Fibroblast of gingiva (primary cell): ENCODE results near the gene GID8.

Experiments used
- DNase-seq: peaks from one replicate; pipeline ENCODE4 v3.0.0-alpha.2; 2011; ENCODE audit warnings: low read depth

The GID8 gene

GRCh38 chr20:62922451-62922921, 15.5 kb upstream of the GID8 start:
- DNase-seq: no peak

- DNase-seq: peak; percentile 71
These were observed 14.8 kb upstream of the GID8 start for GRCh38 chr20:62923059-62923668.

- no peak for DNase-seq
These were observed 14.1 kb upstream of the GID8 start for GRCh38 chr20:62923669-62924441.

GRCh38 chr20:62924442-62925075, 13.4 kb upstream of the GID8 start:
- peak; percentile 56 for DNase-seq

- no peak for DNase-seq
These were observed 12.9 kb upstream of the GID8 start for GRCh38 chr20:62925076-62925419.

GRCh38 chr20:62925420-62926228, 12.3 kb upstream of the GID8 start:
- no peak for DNase-seq

- DNase-seq: peak; percentile 77
These were observed 11.5 kb upstream of the GID8 start, which contains the start of gene DIDO1 for GRCh38 chr20:62926229-62927127. Gene DIDO1 (minus strand): TSS chr20:62926505.

GRCh38 chr20:62927128-62927705, 10.7 kb upstream of the GID8 start:
- DNase-seq: no peak

- DNase-seq: no peak
These were observed 9.6 kb upstream of the GID8 start for GRCh38 chr20:62928246-62928939.

GRCh38 chr20:62929051-62929538, 8.9 kb upstream of the GID8 start:
- peak; percentile 62 for DNase-seq

- DNase-seq: no peak
These were observed 6.5 kb upstream of the GID8 start for GRCh38 chr20:62931464-62931863.

- DNase-seq: no peak
These were observed 4.0 kb upstream of the GID8 start for GRCh38 chr20:62933966-62934365.

GRCh38 chr20:62935204-62935967, 2.6 kb upstream of the GID8 start:
- no peak for DNase-seq

GRCh38 chr20:62935968-62936585, 1.9 kb upstream of the GID8 start:
- no peak for DNase-seq

GRCh38 chr20:62937268-62938104, 461 bp upstream of the GID8 start:
- DNase-seq: peak; percentile 96

GRCh38 chr20:62940875-62941274, 2.9 kb downstream of the GID8 start:
- DNase-seq: no peak

GRCh38 chr20:62941792-62942191, 3.8 kb downstream of the GID8 start:
- no peak for DNase-seq

GRCh38 chr20:62942456-62942855, 4.5 kb downstream of the GID8 start:
- DNase-seq: no peak
